ENCODE data around the gene SMAD3. TPM values are rescaled to one million over a fixed set of nuclear protein-coding genes. Genes with fewer than 3 reads are reported as not detected.

SMAD3 gene
- total and polyA plus RNA-seq, 2 of the 8 experiments (the other 6 are each of a cell fraction or from before 2014, with no cell fraction given) = 10.1 to 12.4 TPM

GRCh38 chr15:67105065-67105951, 39.9 kb downstream of the SMAD3 start (continued):
- TF ChIP-seq KDM4A (IDR thresholded peaks at IDR 0.05; ENCODE audit: low read depth, low read length, severe bottlenecking) = no peak
- TF ChIP-seq ATF2 (IDR thresholded peaks at IDR 0.05; ENCODE audit: low read length) = no peak
- TF ChIP-seq TEAD4 (IDR thresholded peaks at IDR 0.05; ENCODE audit: low read depth, low read length) = no peak
- no peak for TF ChIP-seq HDAC6 (IDR thresholded peaks at IDR 0.05; ENCODE audit: low read depth, low read length)
- TF ChIP-seq FOSL1 (IDR thresholded peaks at IDR 0.05; ENCODE audit: insufficient read depth, low read depth, low read length) = no peak
- no peak for TF ChIP-seq SP2 (IDR thresholded peaks at IDR 0.05; ENCODE audit: low read length)
- TF ChIP-seq CREB1 (IDR thresholded peaks at IDR 0.05) = no peak
- TF ChIP-seq EGR1 (IDR thresholded peaks at IDR 0.05; ENCODE audit: borderline replicate concordance, low read depth, low read length) = no peak

Measured in H1 (cell line).